ENCODE measurements around the gene CDC42EP3.

Gene CDC42EP3

DNA sequence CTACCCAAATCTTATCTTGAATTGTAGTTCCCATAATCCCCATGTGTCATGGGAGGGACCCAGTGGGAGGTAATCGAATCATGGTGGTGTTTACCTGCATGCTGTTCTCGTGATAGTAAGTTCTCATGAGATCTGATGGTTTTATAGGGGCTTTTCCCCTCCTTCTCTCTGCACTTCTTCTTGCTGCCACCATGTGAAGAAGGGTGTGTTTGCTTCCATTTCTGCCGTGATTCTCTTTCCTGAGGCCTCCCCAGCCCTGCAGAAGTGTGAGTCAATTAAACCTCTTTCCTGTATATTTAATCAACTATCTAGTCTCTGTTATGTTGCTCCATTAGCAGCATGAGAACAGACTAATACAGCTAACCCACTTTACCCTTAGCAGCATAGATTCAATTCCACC is 37.6 kb downstream of the CDC42EP3 start:
- DNase-seq: no peak

GRCh38 chr2:37633234-37633633 is 38.2 kb downstream of the CDC42EP3 start:
- DNase-seq: no peak

DNA sequence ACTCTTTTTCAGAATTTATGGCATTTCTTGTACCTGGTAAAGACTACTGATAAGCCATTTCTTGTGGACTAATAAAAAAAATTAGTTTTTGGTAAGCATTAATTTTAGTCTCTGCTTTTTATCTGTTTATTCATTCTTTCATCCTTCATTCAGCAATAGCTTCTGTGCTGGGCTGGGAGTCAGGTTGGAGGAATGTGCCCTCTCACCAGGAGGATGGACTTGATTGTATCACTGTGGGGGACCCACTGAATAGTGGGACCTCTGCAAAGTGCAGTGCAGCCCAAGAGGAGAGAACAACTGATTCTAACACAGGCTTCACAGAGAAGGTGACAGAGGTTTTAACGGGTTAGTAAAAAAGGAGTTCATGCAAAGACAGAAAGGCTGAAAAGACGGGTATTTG is 39.1 kb downstream of the CDC42EP3 start:
- no peak for DNase-seq

DNA sequence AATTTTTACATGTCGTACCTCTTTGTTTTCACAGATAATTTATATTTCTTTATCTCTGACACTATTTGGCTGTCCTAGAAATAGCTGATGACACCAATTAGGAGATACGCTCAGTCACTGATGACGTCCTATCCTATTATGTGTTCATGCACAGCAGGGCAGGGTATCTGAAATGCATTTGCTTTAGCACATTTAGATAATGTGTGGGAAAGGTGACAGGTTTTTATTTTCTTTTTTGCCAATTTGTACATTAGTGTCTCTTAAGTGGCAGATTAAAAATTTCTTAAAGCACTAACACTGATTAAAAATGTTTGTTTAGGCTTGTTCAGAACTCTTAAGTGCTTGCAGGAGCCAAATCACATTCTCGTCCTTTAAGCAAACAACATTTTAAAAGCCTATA is 39.7 kb downstream of the CDC42EP3 start:
- no peak for DNase-seq

DNA sequence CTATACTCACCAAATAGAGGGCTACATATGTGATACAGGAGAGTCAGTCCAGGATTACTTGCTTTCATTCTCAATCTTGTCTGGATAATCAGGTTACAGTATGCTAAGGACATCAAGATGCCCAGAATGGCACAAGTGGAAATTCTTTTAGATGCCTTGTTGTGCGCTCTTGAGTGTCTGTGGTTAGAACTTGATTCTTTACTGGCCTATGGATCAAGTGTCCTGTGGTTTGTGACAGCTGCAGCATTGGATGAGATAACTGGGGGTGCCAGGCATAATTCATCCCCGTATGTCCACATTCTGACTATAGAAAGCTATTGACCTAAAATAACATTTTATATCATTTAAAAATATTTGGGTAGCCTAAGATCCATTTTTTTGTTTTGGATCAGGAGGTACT is 40.1 kb downstream of the CDC42EP3 start:
- DNase-seq: no peak

DNA sequence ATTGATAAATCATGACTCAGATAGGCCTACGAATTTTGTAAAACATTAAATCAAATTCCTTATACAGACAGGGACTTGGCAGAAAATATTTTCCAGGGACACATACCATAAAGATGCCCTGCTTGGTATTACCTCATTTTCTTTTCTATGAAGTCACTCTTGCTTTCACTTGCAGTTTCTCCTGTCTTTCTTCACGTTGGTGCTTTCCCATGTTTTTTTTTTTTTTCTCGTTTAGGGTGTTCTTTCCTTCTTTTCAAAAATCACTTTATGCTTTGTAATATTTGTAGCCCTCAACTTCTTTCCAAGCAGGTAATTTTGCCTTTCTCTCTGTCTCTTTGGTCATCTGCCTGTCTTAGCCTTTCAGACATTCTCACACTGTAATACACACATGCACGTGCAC is 40.7 kb downstream of the CDC42EP3 start:
- DNase-seq: no peak

- DNase-seq: no peak
Measured at GRCh38 chr2:37630301-37630700, 41.1 kb downstream of the CDC42EP3 start.

GRCh38 chr2:37629529-37629928 is 41.9 kb downstream of the CDC42EP3 start:
- DNase-seq: no peak

- DNase-seq: no peak
Measured at GRCh38 chr2:37627710-37628109, 43.7 kb downstream of the CDC42EP3 start.

DNA sequence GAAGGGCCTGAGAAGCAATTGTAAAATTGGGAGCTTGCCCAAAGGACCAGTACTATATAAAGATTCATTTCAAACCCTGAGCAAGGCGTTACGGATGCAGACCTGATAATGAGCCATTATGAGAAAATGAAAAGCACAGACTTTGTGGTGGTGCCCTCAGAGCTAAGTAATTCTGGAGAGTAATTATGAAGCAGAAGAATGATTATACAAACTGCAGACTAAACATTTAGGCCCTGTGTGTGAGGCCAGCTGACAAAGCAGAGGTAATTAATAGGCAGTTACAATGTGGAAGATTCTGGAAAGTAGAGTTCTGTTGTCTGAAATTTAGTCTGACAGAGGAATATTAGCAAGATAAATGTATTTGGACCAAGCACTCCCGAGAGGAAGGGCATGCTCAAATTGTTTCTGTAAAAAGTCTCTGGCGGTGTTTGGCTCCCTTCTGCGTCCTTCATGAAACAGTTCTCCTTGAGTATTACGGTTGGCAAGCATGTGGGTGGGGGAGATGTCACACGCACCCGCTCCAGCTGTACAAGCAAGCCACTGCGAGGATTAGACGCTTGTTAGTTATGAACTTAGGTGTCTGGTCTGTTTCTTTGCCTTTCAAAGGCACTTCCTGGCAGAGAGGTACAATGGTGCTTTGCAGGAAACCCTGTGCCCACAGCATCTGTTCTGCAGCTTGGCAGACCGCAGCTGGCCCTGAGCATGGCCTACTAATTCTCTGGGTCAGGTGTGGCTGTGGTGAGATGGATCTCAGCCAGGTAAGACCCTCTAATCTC is 45.5 kb downstream of the CDC42EP3 start:
- DNase-seq: no peak

DNA sequence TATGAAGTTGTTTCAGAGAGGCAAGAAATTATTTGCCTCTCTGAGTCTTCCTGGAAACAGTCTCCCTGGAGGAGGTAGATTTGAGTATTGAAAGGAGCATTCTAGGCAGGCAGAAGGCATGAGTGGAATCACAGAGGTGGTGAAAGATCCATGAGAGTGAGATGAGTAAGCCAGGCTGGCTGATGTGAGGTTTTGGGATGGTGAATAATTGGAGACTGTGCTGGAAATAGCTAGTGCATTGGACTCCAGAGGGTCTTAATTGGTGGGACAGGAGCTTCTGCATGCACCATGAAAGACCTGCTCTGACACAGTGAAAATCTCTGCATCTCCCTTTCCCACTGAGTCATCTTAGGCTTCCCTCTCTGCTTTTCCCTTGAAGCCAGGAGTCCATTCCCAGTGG is 46.3 kb downstream of the CDC42EP3 start:
- DNase-seq: peak; percentile 69

GRCh38 chr2:37623971-37624900 is 47.2 kb downstream of the CDC42EP3 start:
- DNase-seq: no peak

- DNase-seq: no peak
Measured at GRCh38 chr2:37623406-37623805, 48.0 kb downstream of the CDC42EP3 start.

DNA sequence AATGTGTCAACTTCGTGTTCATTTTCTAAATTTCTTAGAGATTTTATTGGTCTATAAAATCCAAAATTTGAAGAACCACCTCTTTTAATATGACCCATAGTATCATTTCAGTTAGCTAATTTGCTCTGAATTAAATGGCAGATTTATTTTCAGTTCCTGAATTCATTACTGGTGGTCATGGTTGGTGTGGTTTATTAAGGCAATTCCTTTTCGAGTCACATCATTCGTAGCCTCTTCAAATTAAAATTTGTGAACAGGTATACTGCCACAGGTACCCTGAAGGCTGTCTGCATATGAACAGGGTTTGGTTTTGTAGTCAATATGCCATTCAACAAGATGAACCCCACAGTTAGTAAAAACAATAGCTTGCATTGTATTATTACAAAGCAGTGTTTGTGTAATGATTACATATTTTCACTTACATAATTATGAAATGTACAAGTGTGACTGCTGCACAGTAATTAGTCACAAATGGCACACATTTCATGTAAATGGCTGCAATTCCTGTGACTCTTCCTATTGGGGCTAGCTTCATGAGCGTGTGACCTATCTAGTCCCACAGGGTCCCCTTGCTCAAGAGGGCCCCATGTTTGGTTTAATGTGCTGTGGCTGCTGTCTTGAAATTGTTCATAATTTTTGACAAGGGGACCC is 48.9 kb downstream of the CDC42EP3 start:
- DNase-seq: no peak

- DNase-seq: no peak
Measured at GRCh38 chr2:37621199-37621598, 50.2 kb downstream of the CDC42EP3 start.

GRCh38 chr2:37619959-37620300 is 51.5 kb downstream of the CDC42EP3 start:
- no peak for DNase-seq

DNA sequence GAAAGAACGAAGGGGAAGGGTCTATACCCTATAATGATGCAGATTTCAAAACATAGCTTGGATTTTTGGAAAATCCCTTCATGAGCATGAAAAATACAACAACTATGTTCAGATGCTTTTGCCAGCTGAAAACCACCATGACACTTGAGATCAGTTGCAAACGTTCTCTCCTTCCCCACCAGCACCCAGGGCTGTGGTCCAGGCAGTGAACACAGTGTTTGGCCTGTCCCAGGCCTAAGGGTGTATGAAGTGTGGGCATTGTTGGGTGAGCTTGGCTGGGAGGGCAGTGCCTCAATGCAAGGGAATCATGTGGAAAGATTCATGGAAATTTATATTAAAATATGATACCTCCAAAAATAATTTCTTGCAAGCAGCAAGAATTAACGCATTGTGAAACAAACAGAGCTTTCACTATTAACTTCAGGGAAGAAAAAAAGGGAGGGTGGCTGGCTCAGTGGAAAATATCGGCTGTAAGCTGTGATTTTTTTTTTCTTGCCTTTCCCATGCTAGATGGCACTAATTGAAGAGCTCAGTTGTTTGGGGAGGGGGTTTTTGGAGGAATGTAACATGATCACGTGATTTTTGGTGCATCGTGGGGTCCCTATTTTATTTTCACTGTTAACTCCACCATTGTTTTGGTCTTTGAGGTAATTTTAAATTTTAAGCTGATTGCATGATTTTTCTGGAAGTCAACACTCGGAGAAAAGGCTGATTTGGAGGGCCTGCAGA is 52.0 kb downstream of the CDC42EP3 start:
- DNase-seq: no peak

GRCh38 chr2:37618326-37618725 is 53.1 kb downstream of the CDC42EP3 start:
- no peak for DNase-seq

GRCh38 chr2:37617119-37617892 is 54.1 kb downstream of the CDC42EP3 start:
- DNase-seq: no peak

DNA sequence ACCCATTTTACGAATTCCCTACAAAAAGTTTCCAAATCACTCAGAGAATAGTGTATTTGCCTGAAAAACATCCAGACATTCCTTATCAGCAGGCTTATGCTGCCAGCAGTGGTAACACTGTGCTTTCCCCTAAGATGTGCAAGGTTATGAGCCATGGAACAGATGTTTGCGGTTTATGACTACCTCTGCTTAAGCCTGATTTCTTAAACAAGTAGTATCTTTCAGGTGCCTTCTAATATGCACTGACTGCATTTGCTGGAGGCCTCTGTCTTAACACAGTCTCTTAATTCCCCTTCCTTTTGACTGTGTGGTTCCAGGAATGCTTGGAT is 54.8 kb downstream of the CDC42EP3 start:
- DNase-seq: peak; percentile 57

- peak; percentile 15 for DNase-seq
Measured at GRCh38 chr2:37615804-37616676, 55.4 kb downstream of the CDC42EP3 start.

Measured in NCI-H226 (cell line).